Upper lobe of right lung (tissue), 1 donor: ENCODE measurements around the gene ADIG. TPM values are rescaled to one million over a fixed set of nuclear protein-coding genes. Genes with fewer than 3 reads are reported as not detected.
A peak's percentile ranks its signal among the peaks of the same experiment; 100 is the strongest.

Experiments
- ATAC-seq: fragments of 200-7000 bp; cut with Tn5 transposase; one replicate; pipeline ENCODE4 v1.9.1; 2020; ENCODE audit warnings: mild to moderate bottlenecking, moderate library complexity
- DNase-seq: peaks from one replicate; pipeline ENCODE4 v3.0.0-alpha.2; 2020
- H3K27ac ChIP-seq: fragments of 200-600 bp; one replicate; pipeline ENCODE4 v1.8.0; 2022
- H3K27me3 ChIP-seq: fragments of 200-600 bp; one replicate; pipeline ENCODE4 v1.8.0; 2022; ENCODE audit warnings: mild to moderate bottlenecking
- H3K36me3 ChIP-seq: fragments of 200-600 bp; one replicate; pipeline ENCODE4 v1.8.0; 2022
- H3K4me1 ChIP-seq: fragments of 200-600 bp; one replicate; pipeline ENCODE4 v1.8.0; 2022
- H3K4me3 ChIP-seq: fragments of 200-600 bp; one replicate; pipeline ENCODE4 v1.8.0; 2022; ENCODE audit warnings: mild to moderate bottlenecking
- H3K9me3 ChIP-seq: fragments of 200-600 bp; one replicate; pipeline ENCODE4 v1.8.0; 2022
- CTCF ChIP-seq: fragments of 200-600 bp; IDR thresholded peaks from one replicate; pipeline ENCODE4 v1.8.0; 2022; ENCODE audit warnings: antibody characterized with exemption
- intact Hi-C: fragments of 100-400 bp; cut with DNase I; formaldehyde crosslinking; loops from one replicate; pipeline ENCODE4 v1.11.0; 2022
- total RNA-seq: library from RNA; stranded (reverse); fragmentation: NEBNext Ultra II Directional; extraction: Animal tissue kit (Norgen Biotek cat#: 25700); gene quantifications from one replicate; pipeline ENCODE4 v1.2.1, GENCODE V29; 2021
- donor health status: DM: no; HTN: yes; CAD: no; lungs with severe emphysema.

ADIG gene
- total RNA-seq, 1 donor from 2014 or later, result not detected

GRCh38 chr20:38559764-38560163 is 21.2 kb upstream of the ADIG start:
- no peak for DNase-seq
- Histone ChIP-seq H3K27me3 (no peaks in the 10 kb centered on the region), H3K27ac (no peak overlapping the region), H3K36me3 (peaks cover 80% of the 10 kb centered on the region), H3K9me3 (no peaks in the 10 kb centered on the region), H3K4me1 (no peaks in the 10 kb centered on the region), H3K4me3 (no peak overlapping the region)
- no peak for TF ChIP-seq CTCF
- intact Hi-C loops, result no loop called here
- ATAC-seq, result no peak

DNA sequence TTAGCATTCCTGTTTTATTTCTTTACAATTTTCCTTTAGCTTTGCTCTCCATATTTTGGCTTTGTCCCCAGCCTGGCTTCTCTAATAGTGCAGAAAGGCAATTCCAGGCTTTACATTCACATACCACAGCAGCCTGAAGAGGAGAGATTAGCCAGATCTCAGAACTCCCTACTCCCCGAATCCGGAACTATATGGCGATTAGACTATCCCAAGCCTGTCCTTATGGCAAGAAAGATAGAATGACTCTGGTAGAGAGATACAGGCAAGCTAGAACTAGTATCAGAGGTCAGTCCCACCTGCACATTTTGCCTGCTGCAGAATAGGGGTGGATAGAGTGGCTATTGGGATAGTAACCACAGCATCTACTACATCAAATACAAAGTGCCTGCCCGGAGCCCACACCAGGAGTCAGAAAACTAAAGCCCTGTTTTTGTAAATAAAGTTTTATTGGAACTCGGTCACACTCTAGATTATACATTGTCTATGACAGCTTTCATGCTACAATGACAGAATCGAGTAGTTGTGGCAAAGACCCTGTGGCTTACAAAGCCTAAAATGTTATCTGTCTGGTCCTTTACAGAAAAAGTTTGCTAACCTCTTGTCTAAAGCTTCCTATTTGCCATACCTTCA is 17.1 kb upstream of the ADIG start:
- DNase-seq, result no peak
- no peak for ATAC-seq
- peaks cover 79% of the 10 kb centered on the region for H3K36me3 ChIP-seq
- no peak overlapping the region for H3K27ac ChIP-seq
- H3K9me3 ChIP-seq, result no peaks in the 10 kb centered on the region
- H3K4me1 ChIP-seq, result no peaks in the 10 kb centered on the region
- no peak for TF ChIP-seq CTCF
- H3K27me3 ChIP-seq, result no peaks in the 10 kb centered on the region
- intact Hi-C loops, result no loop called here
- H3K4me3 ChIP-seq, result no peak overlapping the region

DNA sequence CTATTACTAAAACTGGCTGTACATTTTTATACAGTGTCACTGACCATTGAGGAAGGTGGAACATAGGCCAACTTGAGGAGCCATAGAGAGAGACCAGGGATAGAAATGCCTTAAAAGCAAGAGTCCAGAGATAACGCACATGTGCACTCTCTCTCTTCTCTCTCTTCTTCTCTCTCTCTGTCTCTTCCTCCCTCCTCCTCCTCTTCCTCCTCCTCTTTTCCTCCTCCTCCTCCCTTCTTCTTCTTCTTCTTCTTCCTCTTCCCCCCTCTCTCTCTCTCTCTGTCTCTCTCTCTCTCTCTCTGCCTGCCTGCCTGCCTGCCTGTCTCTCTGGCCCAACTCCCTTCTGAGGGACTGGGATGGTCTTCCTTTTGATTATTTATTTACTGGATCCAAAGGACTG is 16.3 kb upstream of the ADIG start:
- no peak overlapping the region for H3K27ac ChIP-seq
- TF ChIP-seq CTCF, result no peak
- DNase-seq (no peak), ATAC-seq (no peak)
- H3K9me3 ChIP-seq, result no peaks in the 10 kb centered on the region
- peaks cover 79% of the 10 kb centered on the region for H3K36me3 ChIP-seq
- no peaks in the 10 kb centered on the region for H3K27me3 ChIP-seq
- intact Hi-C loops, result no loop called here
- H3K4me3 ChIP-seq, result no peak overlapping the region
- no peaks in the 10 kb centered on the region for H3K4me1 ChIP-seq

DNA sequence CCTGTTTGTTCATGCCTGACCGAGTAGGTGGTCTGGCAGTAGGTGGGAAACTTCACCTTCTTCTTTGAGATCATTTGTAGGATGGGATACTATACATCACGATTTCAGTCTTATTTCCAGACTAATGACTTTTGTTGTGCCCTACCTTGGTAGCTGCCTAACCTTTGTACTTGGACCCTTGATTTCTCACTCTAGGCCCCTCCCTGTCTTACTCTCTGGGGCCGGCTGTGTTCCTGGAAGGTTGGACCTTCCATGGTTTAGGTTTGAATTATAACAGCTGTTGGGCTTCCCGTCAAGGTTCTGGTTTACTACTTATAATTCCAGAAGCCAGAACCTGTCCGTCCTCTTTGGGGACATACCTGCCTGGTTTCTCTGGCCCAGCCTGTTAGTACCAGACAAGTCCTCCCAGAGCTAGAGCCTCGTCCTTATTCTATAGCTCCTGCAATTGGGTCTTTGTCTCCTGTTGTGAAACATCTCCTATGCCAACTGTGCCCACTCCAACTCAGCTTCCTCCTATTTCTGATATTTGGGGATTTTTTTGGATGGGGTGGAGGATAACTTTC is 14.9 kb upstream of the ADIG start:
- Histone ChIP-seq H3K4me3 (no peak overlapping the region), H3K9me3 (no peaks in the 10 kb centered on the region), H3K27me3 (no peaks in the 10 kb centered on the region), H3K27ac (no peak overlapping the region), H3K4me1 (no peaks in the 10 kb centered on the region), H3K36me3 (peaks cover 83% of the 10 kb centered on the region)
- TF ChIP-seq CTCF, result no peak
- no peak for ATAC-seq
- intact Hi-C loops, result no loop called here
- DNase-seq, result no peak

- H3K36me3 ChIP-seq, result peaks cover 88% of the 10 kb centered on the region
- H3K4me3 ChIP-seq, result no peak overlapping the region
- no peak for TF ChIP-seq CTCF
- no peak overlapping the region for H3K27ac ChIP-seq
- no peaks in the 10 kb centered on the region for H3K9me3 ChIP-seq
- DNase-seq (no peak), ATAC-seq (peak; percentile 70)
- no peaks in the 10 kb centered on the region for H3K4me1 ChIP-seq
- intact Hi-C loops, result no loop called here
- H3K27me3 ChIP-seq, result no peaks in the 10 kb centered on the region
Observed at GRCh38 chr20:38569747-38570525, 11.1 kb upstream of the ADIG start.
